AG04450 (cell line): ENCODE data around the gene NDFIP1. TPM values are rescaled to one million over a fixed set of nuclear protein-coding genes. Genes with fewer than 3 reads are reported as not detected.

Source experiments
- CTCF ChIA-PET: fragments of 300-600, 350-600 bp; formaldehyde crosslinking; extraction: SDS; loops from one replicate; lab custom pipeline; 2022; ENCODE audit warnings: antibody characterized with exemption, inconsistent platforms; lab: Charles Lee
- POLR2A ChIA-PET: fragments of 350-600 bp; formaldehyde crosslinking; extraction: SDS; loops from one replicate; lab custom pipeline; 2021; ENCODE audit warnings: antibody characterized with exemption, inconsistent platforms; lab: Yijun Ruan, JAX
- DNase-seq: peaks from one replicate; pipeline ENCODE4 v3.0.0-alpha.2; 2011; ENCODE audit warnings: low read depth, low spot score
- H3K27ac ChIP-seq: one replicate; pipeline ENCODE4 v1.5.1; 2012; ENCODE audit warnings: low read depth, low read length, control low read depth
- H3K27me3 ChIP-seq: one replicate; pipeline ENCODE4 v1.6.0; 2012; ENCODE audit warnings: low read length; ENCODE audit not compliant: control insufficient read depth, insufficient read depth
- H3K4me3 ChIP-seq: 2 replicates; pipeline ENCODE4 v1.5.1; 2011; ENCODE audit warnings: mild to moderate bottlenecking, low read depth, low read length, control low read depth
- H3K9me3 ChIP-seq: 2 replicates; pipeline ENCODE4 v1.5.1; 2012; ENCODE audit warnings: low read length; ENCODE audit not compliant: control insufficient read depth, insufficient read depth
- polyA plus RNA-seq: library from polyadenylated mRNA; depleted of rRNA; stranded (reverse); fragments of >200 nt; gene quantifications from 2 replicates; pipeline ENCODE4 v1.2.3, GENCODE V29; 2011; rRNA removed
- TF ChIP-seq, protein P1 (sequence below): IDR thresholded peaks from 2 replicates; pipeline ENCODE4 v1.5.1; 2011; ENCODE audit warnings: low read depth, low read length, control low read depth, inconsistent platforms

The NDFIP1 gene
- polyA plus RNA-seq, 1 experiment, result 31.9 TPM

DNA sequence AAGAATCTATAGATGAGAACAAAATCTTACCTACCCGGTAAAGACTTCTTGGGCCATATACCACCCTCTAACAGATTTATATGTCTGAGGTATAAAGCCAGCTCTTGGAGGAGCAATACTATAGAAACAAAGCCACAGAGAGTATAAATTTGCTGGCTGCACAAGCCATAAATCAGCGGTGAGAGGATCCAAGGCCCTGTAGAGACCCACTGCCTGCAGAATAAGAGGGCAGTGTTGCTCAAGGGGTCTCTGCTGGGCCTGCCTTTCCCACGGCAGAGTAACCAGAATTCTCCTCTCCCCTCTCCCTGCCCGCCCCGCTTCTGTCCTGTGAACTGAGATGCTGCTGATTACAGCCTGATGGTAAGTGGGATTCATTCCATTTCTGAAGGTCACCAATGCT is 89.2 kb downstream of the NDFIP1 start:
- Histone ChIP-seq H3K9me3 (no peaks in the 10 kb centered on the region), H3K27ac (no peak overlapping the region), H3K4me3 (no peak overlapping the region), H3K27me3 (no peaks in the 10 kb centered on the region)
- ChIA-PET POLR2A (no interaction called here), CTCF (no interaction called here)
- TF ChIP-seq, protein P1, sequence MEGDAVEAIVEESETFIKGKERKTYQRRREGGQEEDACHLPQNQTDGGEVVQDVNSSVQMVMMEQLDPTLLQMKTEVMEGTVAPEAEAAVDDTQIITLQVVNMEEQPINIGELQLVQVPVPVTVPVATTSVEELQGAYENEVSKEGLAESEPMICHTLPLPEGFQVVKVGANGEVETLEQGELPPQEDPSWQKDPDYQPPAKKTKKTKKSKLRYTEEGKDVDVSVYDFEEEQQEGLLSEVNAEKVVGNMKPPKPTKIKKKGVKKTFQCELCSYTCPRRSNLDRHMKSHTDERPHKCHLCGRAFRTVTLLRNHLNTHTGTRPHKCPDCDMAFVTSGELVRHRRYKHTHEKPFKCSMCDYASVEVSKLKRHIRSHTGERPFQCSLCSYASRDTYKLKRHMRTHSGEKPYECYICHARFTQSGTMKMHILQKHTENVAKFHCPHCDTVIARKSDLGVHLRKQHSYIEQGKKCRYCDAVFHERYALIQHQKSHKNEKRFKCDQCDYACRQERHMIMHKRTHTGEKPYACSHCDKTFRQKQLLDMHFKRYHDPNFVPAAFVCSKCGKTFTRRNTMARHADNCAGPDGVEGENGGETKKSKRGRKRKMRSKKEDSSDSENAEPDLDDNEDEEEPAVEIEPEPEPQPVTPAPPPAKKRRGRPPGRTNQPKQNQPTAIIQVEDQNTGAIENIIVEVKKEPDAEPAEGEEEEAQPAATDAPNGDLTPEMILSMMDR, result no peak
- no peak for DNase-seq

DNA sequence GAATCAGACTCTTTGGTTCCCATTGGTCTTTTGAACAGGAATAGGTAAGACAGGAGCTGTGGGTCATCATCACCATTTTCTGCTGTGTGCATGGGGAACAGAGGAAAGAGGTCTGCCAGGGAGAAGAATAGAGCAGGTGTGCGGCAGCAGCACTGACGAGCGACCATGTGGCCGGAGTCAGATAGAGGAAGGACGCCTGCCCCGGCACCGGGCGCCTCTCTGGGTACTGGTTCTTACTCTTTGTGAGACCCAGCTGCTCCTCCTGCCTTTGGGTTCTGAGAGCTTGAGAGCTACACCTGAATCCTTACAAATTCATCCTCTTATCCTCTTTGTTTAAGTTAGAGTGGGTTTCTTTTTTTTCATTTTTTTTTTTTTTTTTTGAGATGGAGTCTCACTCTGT is 90.8 kb downstream of the NDFIP1 start:
- Histone ChIP-seq H3K27me3 (no peaks in the 10 kb centered on the region), H3K27ac (no peak overlapping the region), H3K4me3 (no peak overlapping the region), H3K9me3 (no peaks in the 10 kb centered on the region)
- ChIA-PET POLR2A (interaction anchor here (0.7 kb wide), 1 partner anchor 567 kb away, joined by 3 read pairs; no protein-coding TSS in a partner anchor), CTCF (no interaction called here)
- no peak for DNase-seq
- TF ChIP-seq, protein P1, result no peak

DNA sequence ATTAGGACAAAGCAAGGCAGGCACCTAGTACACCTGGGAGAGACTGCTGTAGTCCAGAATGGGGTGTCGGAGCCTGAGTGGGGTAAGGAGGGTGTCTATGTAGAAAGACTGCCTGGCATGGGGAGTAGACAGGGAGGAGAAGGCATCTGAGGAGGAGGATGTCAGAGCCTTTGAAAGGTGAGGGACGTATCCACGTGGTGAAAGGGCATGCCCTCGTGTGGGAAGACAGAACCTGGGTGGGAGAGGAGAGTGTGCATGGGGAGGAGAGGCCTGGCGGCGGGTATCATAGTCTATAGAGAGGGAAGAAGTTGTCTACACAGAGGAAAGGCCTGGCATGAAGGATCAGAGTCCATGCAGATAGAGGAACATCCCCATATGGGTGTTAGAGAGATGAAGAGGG is 91.8 kb downstream of the NDFIP1 start:
- POLR2A ChIA-PET, result no interaction called here
- Histone ChIP-seq H3K27me3 (peaks cover 2% of the 10 kb centered on the region), H3K4me3 (no peak overlapping the region), H3K27ac (no peak overlapping the region), H3K9me3 (no peaks in the 10 kb centered on the region)
- TF ChIP-seq, protein P1, result no peak
- no peak for DNase-seq
- CTCF ChIA-PET, result no interaction called here

DNA sequence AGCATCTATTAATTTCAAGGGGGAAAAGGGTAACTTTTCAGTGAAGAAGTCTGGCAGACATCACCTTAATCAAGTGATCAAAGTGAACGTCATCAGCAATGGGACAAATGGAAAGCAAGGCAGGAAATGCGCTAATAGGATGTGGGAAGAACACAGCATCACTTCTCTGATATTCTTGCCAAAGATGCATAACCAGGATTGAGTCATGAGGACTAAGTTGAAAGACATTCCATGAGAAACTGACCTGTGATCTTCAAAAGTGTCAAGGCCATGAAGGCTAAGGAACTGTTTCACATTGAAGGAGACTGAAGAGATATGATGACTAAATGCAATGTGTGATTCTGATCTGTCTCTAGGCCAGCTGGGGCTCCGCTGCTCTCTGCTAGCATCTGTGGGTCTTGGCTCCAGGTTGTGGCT is 92.9 kb downstream of the NDFIP1 start:
- DNase-seq, result peak; percentile 61
- Histone ChIP-seq H3K27ac (no peak overlapping the region), H3K4me3 (no peak overlapping the region), H3K9me3 (no peaks in the 10 kb centered on the region), H3K27me3 (peaks cover 2% of the 10 kb centered on the region)
- CTCF ChIA-PET, result no interaction called here
- POLR2A ChIA-PET, result no interaction called here
- TF ChIP-seq, protein P1, result no peak

DNA sequence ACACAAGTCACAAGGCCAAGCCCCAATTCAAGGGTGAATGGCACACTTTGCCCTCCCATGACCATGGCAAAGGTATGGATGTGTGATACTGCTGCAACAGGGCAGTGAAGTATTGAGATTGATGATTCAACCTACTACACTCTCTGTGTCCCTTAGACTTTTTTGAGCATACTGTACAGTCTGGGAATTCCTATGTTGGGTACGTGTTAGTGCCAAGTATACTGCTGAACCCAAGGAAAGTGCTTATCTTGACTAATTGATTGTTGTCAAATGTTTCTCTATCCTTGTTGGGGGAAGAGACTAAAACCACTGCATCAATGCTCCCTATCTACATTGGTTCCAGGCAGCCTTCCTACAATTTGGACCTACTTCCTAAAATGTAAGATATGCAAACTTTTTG is 93.7 kb downstream of the NDFIP1 start:
- H3K9me3 ChIP-seq, result no peaks in the 10 kb centered on the region
- H3K4me3 ChIP-seq, result no peak overlapping the region
- peaks cover 2% of the 10 kb centered on the region for H3K27me3 ChIP-seq
- no peak for DNase-seq
- H3K27ac ChIP-seq, result no peak overlapping the region
- TF ChIP-seq, protein P1, result no peak
- POLR2A ChIA-PET, result no interaction called here
- CTCF ChIA-PET, result interaction anchor here (0.6 kb wide), 1 partner anchor 32 kb away, joined by 5 read pairs; no protein-coding TSS in a partner anchor

Other genes starting within 250 kb of the NDFIP1 start
- gene PCDH1, start 230.4 kb upstream of the NDFIP1 start, polyA plus RNA-seq, result 0.11 and 0.12 TPM in 2 replicates
- 54.7 and 72.3 TPM in 2 replicates for gene DELE1, start 184.9 kb upstream of the NDFIP1 start, polyA plus RNA-seq
- not detected in 2 replicates for gene PCDH12, start 150.6 kb upstream of the NDFIP1 start, polyA plus RNA-seq
- gene RNF14, start 139.7 kb upstream of the NDFIP1 start, polyA plus RNA-seq, result 38.1 and 39.0 TPM in 2 replicates
- 26.3 and 33.8 TPM in 2 replicates for gene GNPDA1, start 95.8 kb upstream of the NDFIP1 start, polyA plus RNA-seq
- gene SPRY4, start 216.2 kb downstream of the NDFIP1 start, polyA plus RNA-seq, result 8.7 and 11.9 TPM in 2 replicates